GM18909 (cell line): ENCODE measurements around the gene RBMS3.
"Not testable (repeated sequence)": the region's sequence is repeated elsewhere in the genome, so short reads cannot be mapped to it uniquely, and the experiment has no call there.

Source experiments
- ATAC-seq: cut with Tn5 transposase; IDR thresholded peaks from one replicate; pipeline ENCODE4 v1.9.1; 2021; ENCODE audit warnings: mild to moderate bottlenecking; ENCODE audit not compliant: unreplicated experiment, poor library complexity

Gene RBMS3

GRCh38 chr3:29379097-29379496 is 98.2 kb downstream of the RBMS3 start:
- no peak for ATAC-seq

GRCh38 chr3:29381595-29381994 is 100.7 kb downstream of the RBMS3 start:
- ATAC-seq: no peak

- no peak for ATAC-seq
Measured at GRCh38 chr3:29382409-29382808, 101.5 kb downstream of the RBMS3 start.

GRCh38 chr3:29382845-29383244 is 102.0 kb downstream of the RBMS3 start:
- no peak for ATAC-seq

- ATAC-seq: no peak
Measured at GRCh38 chr3:29384640-29385039, 103.8 kb downstream of the RBMS3 start.

GRCh38 chr3:29385046-29385830 is 104.4 kb downstream of the RBMS3 start:
- no peak for ATAC-seq

- no peak for ATAC-seq
Measured at GRCh38 chr3:29389362-29389761, 108.5 kb downstream of the RBMS3 start.

- ATAC-seq: no peak
Measured at GRCh38 chr3:29392625-29393388, 111.9 kb downstream of the RBMS3 start.

GRCh38 chr3:29393946-29394345 is 113.1 kb downstream of the RBMS3 start:
- not testable (repeated sequence) for ATAC-seq

GRCh38 chr3:29397406-29397805 is 116.5 kb downstream of the RBMS3 start:
- ATAC-seq: no peak

GRCh38 chr3:29398787-29399186 is 117.9 kb downstream of the RBMS3 start:
- no peak for ATAC-seq

GRCh38 chr3:29406291-29406832 is 125.5 kb downstream of the RBMS3 start:
- no peak for ATAC-seq

- no peak for ATAC-seq
Measured at GRCh38 chr3:29408676-29409075, 127.8 kb downstream of the RBMS3 start.

- ATAC-seq: no peak
Measured at GRCh38 chr3:29409409-29409808, 128.5 kb downstream of the RBMS3 start.

- ATAC-seq: no peak
Measured at GRCh38 chr3:29410220-29410619, 129.3 kb downstream of the RBMS3 start.

- ATAC-seq: no peak
Measured at GRCh38 chr3:29410660-29411405, 130.0 kb downstream of the RBMS3 start.

- ATAC-seq: no peak
Measured at GRCh38 chr3:29412110-29412509, 131.2 kb downstream of the RBMS3 start.

- ATAC-seq: no peak
Measured at GRCh38 chr3:29414468-29415224, 133.8 kb downstream of the RBMS3 start.

- ATAC-seq: no peak
Measured at GRCh38 chr3:29415482-29416223, 134.8 kb downstream of the RBMS3 start.
